ENCODE results near the gene KRTAP1-1. TPM values are rescaled to one million over a fixed set of nuclear protein-coding genes. Genes with fewer than 3 reads are reported as not detected.

Gene KRTAP1-1
- total RNA-seq, 1 experiment from 2014 or later, result not detected

DNA sequence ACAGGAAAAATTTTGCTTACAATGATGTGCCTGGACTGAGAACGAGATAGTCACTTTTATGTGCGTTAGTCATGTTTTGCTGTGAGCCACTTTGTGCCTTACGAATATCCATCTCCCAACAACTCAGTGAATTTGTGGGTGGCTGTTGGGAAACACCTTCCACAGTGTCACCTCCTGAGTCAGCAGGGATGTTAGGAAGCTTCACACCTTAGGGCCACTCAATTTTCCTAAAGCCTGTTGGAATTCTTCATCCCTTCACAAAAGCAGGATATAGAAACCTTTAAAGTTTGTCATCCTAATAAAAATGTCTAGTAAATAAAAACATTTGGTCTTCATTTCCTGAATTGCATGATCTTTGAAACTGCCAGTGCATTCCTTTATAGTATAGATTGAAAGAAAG, 28.1 kb downstream of the KRTAP1-1 start (continued):
- TF ChIP-seq SRF (IDR thresholded peaks at IDR 0.05; ENCODE audit: low read depth), result no peak

- ChIA-PET POLR2A (no interaction called here), CTCF (no interaction called here), RAD21 (ENCODE audit: low non-redundant PET in 1 of 2, low total read pairs in 2 of 2, uncharacterized antibody in 2 of 2, unreplicated experiment in 2 of 2) (no interaction called here)
- no peak overlapping the region for H3K9ac ChIP-seq (ENCODE audit: low read length)
- H4K20me1 ChIP-seq (ENCODE audit: insufficient read depth), result no peaks in the 10 kb centered on the region
- TF ChIP-seq EGR1 (IDR thresholded peaks at IDR 0.05; ENCODE audit: low read depth) (no peak), SP1 (IDR thresholded peaks at IDR 0.05; ENCODE audit: low read depth) (no peak), TCF7L2 (IDR thresholded peaks at IDR 0.05; ENCODE audit: borderline replicate concordance, extremely low read depth, insufficient read depth, insufficient read length) (no peak), SRF (IDR thresholded peaks at IDR 0.05; ENCODE audit: low read depth) (no peak), POLR2A (IDR thresholded peaks at IDR 0.05; ENCODE audit: borderline replicate concordance, extremely low read depth, insufficient read depth, insufficient read length) (no peak), ZNF274 (IDR thresholded peaks at IDR 0.05; ENCODE audit: low read depth, low read length) (no peak), FOSL1 (IDR thresholded peaks at IDR 0.05; ENCODE audit: low read depth) (no peak), ZFX (IDR thresholded peaks at IDR 0.05) (no peak), CBX3 (IDR thresholded peaks at IDR 0.05; ENCODE audit: low read depth) (no peak)
- peaks cover 0 to 6% of the 10 kb centered on the region in 2 experiments; a peak in 1 of 4 replicates for H3K4me1 ChIP-seq (ENCODE audit: control insufficient read depth in 1 of 2, insufficient read depth in 2 of 2, low read length in 2 of 2)
- H3K9me2 ChIP-seq (ENCODE audit: insufficient read depth), result no peaks in the 10 kb centered on the region
- H3K36me3 ChIP-seq (ENCODE audit: control insufficient read depth in 1 of 2, insufficient read depth in 2 of 2, low read length in 2 of 2), result no peaks in the 10 kb centered on the region
- no peak overlapping the region for H2AFZ ChIP-seq (ENCODE audit: low read depth, low read length, poor library complexity, severe bottlenecking)
- H3K4me3 ChIP-seq (replicated peaks in 1 of 2; ENCODE audit: low read depth in 1 of 2, low read length in 2 of 2), result no peak overlapping the region
- no peaks in the 10 kb centered on the region for H3K27me3 ChIP-seq (ENCODE audit: insufficient read depth, low read length)
- ATAC-seq (no peak), DNase-seq (ENCODE audit: low read depth, low spot score) (no peak)
- BruUV-seq (replicated peaks), result no TSS peak
- no peak overlapping the region for H3K4me2 ChIP-seq (ENCODE audit: low read length)
- intact Hi-C loops (cut with micrococcal nuclease), result no loop called here
- no peaks in the 10 kb centered on the region for H3K79me2 ChIP-seq (ENCODE audit: insufficient read depth, low read length)
- no peak overlapping the region for H3K27ac ChIP-seq (ENCODE audit: low read depth, low read length)
- H3K9me3 ChIP-seq (ENCODE audit: control insufficient read depth in 1 of 2, insufficient read depth in 1 of 2, low read depth in 1 of 2, low read length in 2 of 2), result no peaks in the 10 kb centered on the region
Measured at GRCh38 chr17:41012326-41013120, 28.7 kb downstream of the KRTAP1-1 start.

- POLR2A ChIA-PET, result no interaction called here
- Histone ChIP-seq H3K9ac (ENCODE audit: low read length) (no peak overlapping the region), H3K27ac (ENCODE audit: low read depth, low read length) (no peak overlapping the region), H3K4me1 (ENCODE audit: control insufficient read depth in 1 of 2, insufficient read depth in 2 of 2, low read length in 2 of 2) (peaks cover 0 to 6% of the 10 kb centered on the region in 2 experiments; a peak in 1 of 4 replicates), H3K4me3 (replicated peaks in 1 of 2; ENCODE audit: low read depth in 1 of 2, low read length in 2 of 2) (no peak overlapping the region), H4K20me1 (ENCODE audit: insufficient read depth) (no peaks in the 10 kb centered on the region), H3K9me2 (ENCODE audit: insufficient read depth) (no peaks in the 10 kb centered on the region), H3K36me3 (ENCODE audit: control insufficient read depth in 1 of 2, insufficient read depth in 2 of 2, low read length in 2 of 2) (no peaks in the 10 kb centered on the region), H2AFZ (ENCODE audit: low read depth, low read length, poor library complexity, severe bottlenecking) (no peak overlapping the region), H3K79me2 (ENCODE audit: insufficient read depth, low read length) (no peaks in the 10 kb centered on the region), H3K4me2 (ENCODE audit: low read length) (no peak overlapping the region), H3K9me3 (ENCODE audit: control insufficient read depth in 1 of 2, insufficient read depth in 1 of 2, low read depth in 1 of 2, low read length in 2 of 2) (no peaks in the 10 kb centered on the region), H3K27me3 (ENCODE audit: insufficient read depth, low read length) (no peaks in the 10 kb centered on the region)
- CTCF ChIA-PET, result no interaction called here
- BruUV-seq (replicated peaks), result no TSS peak
- ATAC-seq (no peak), DNase-seq (ENCODE audit: low read depth, low spot score) (no peak)
- RAD21 ChIA-PET (ENCODE audit: low non-redundant PET in 1 of 2, low total read pairs in 2 of 2, uncharacterized antibody in 2 of 2, unreplicated experiment in 2 of 2), result no interaction called here
- intact Hi-C loops (cut with micrococcal nuclease), result no loop called here
- no peak for TF ChIP-seq POLR2AphosphoS5 (IDR thresholded peaks at IDR 0.05; ENCODE audit: low read depth, low read length)
- no peak for TF ChIP-seq EZH2phosphoT487 (IDR thresholded peaks at IDR 0.05; ENCODE audit: borderline replicate concordance)
- TF ChIP-seq, protein P1, sequence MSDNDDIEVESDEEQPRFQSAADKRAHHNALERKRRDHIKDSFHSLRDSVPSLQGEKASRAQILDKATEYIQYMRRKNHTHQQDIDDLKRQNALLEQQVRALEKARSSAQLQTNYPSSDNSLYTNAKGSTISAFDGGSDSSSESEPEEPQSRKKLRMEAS (IDR thresholded peaks at IDR 0.05), result no peak
- TF ChIP-seq ZFX (IDR thresholded peaks at IDR 0.05), result no peak
- TF ChIP-seq YY1 (IDR thresholded peaks at IDR 0.05; ENCODE audit: extremely low read depth, insufficient replicate concordance, low read depth, low read length), result no peak
- TF ChIP-seq, protein P2, sequence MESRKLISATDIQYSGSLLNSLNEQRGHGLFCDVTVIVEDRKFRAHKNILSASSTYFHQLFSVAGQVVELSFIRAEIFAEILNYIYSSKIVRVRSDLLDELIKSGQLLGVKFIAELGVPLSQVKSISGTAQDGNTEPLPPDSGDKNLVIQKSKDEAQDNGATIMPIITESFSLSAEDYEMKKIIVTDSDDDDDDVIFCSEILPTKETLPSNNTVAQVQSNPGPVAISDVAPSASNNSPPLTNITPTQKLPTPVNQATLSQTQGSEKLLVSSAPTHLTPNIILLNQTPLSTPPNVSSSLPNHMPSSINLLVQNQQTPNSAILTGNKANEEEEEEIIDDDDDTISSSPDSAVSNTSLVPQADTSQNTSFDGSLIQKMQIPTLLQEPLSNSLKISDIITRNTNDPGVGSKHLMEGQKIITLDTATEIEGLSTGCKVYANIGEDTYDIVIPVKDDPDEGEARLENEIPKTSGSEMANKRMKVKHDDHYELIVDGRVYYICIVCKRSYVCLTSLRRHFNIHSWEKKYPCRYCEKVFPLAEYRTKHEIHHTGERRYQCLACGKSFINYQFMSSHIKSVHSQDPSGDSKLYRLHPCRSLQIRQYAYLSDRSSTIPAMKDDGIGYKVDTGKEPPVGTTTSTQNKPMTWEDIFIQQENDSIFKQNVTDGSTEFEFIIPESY (IDR thresholded peaks at IDR 0.05; ENCODE audit: extremely low read depth, insufficient replicate concordance, low read length), result no peak
- TF ChIP-seq TCF7L2 (IDR thresholded peaks at IDR 0.05; ENCODE audit: borderline replicate concordance, extremely low read depth, insufficient read depth, insufficient read length), result no peak
- no peak for TF ChIP-seq JUND (IDR thresholded peaks at IDR 0.05)
- no peak for TF ChIP-seq SP1 (IDR thresholded peaks at IDR 0.05; ENCODE audit: low read depth)
- no peak for TF ChIP-seq EZH2 (IDR thresholded peaks at IDR 0.05)
- no peak for TF ChIP-seq RAD21 (IDR thresholded peaks at IDR 0.05; ENCODE audit: low read depth)
Measured at GRCh38 chr17:41010441-41010840, 30.8 kb downstream of the KRTAP1-1 start.

Data from HCT116 (cell line).